Fibroblast of skin of right quadriceps (primary cell): ENCODE results near the gene EEF1AKMT1.
A peak's percentile ranks its signal among the peaks of the same experiment; 100 is the strongest.

Source experiments
- DNase-seq: peaks from one replicate; pipeline ENCODE4 v3.0.0-alpha.2; 2013

EEF1AKMT1 gene, protein sequence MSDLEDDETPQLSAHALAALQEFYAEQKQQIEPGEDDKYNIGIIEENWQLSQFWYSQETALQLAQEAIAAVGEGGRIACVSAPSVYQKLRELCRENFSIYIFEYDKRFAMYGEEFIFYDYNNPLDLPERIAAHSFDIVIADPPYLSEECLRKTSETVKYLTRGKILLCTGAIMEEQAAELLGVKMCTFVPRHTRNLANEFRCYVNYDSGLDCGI

DNA sequence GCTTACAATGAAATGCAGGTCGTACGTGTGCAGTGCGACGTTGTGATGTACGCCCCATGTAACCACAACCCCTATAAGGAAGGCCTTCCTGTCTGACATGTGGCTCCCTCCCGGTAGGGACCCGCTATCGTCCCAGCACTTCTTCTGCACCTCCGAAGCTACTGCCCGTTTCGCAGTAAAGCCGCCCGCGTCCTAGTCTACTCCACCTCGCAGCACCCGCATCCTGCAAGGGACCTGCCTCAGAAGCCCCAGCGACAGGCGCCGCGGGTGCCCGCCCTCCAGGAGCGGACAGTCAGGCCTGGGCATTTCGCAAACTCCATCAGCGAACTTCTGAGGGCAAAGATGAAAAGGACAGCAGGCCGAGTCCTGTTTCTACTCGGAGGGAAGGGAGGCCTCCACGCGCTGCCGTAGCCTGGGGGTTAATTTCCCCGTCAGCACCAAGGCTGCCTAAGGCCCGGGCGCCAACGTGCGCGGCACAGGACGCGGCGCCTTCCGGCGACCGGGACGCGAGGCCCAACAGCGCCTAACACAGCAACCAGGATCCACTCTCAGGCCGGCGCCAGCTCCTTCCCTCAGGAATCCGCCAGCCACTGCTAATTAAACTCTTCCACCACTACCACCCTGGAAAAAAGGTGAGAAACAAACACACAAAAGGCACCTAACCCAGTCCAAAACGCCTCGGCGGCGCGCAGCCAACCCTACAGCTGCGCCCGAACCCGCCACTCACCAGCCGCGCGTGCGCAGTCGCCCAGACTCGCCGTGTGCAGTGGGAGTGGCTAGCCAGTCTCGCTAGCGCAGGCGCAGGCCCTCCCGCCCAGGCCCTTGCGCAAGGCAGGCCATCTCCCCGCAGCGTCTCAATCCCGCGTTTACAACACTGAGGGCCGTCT is at the start of gene EEF1AKMT1:
Gene EEF1AKMT1, minus strand, starts transcription at position 768 of the 887 bp plus-strand sequence. CDS start 16,363 bp downstream, outside the sequence.
- DNase-seq, result peak; percentile 93

DNA sequence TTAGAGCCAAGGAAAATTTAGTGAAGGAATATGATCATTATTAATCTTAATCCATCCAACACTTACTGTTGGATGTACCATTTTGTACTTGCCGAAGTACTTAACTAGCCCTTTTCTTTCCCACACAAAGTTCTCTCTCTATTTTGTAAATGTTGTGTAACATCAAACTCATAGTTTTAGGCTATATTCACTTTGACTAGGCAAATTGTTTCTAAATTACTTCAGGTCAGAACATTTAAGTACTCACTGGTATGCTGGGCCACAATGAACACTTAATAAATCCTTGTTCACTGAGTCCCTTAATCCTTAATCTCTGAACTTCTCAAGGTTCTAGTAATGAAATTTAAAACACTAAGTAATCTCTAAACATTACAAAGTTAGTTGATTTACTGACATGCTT is 49.3 kb upstream of the EEF1AKMT1 start:
- no peak for DNase-seq

DNA sequence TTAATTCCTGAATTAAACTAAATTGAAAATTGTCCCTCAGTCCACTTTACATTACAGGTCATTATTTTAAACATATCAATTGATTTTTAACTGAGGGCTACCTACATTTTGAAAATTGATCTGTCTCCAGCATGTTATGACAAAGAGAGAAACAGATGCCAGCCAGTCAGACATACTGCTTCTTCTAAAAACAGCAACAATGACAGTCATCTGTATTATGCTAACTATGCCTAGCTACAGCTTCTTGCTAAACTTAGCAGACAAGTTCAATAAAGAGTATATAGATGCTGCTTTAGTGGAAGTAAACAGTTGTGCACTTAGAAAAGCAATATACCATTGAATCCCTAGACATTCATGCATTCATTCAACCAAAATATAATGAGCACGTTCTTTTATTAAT is 48.6 kb upstream of the EEF1AKMT1 start:
- no peak for DNase-seq

DNA sequence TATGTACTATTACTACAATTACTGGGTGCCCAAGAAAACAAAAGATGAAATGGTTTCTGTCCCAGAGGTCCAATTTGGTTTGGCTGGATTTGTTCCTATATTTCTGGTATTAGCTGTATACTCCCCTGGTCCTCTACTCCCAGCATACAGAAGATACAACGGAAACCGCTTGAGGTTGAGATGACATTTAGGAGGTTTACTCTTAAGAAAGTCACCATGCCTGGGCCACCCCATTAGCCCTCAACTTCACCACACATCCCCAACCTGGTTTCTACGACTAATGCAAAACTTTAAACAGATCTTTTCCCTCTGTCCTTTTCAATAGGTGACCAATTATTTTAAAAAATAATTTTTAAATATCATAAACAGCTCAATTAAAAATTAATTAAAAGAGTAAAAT is 46.0 kb upstream of the EEF1AKMT1 start:
- no peak for DNase-seq

DNA sequence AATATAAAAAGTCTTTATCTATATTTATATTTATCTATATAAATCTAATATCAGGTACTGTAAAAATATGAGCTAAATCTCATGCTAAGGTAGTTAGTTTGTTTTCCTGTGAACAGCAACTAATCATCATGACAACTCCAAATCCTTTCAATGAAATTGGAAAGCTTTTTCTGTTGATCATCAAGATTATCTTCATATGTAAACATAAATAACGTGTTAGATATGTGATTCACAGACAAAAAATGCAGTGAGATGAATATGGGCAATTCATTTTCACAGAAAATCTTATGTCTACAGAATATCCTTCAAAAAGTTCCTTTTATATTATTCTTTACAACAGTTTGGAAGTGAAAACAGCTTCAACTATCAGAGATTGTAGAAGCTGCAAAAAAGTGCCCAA is 41.7 kb upstream of the EEF1AKMT1 start:
- DNase-seq, result no peak

DNA sequence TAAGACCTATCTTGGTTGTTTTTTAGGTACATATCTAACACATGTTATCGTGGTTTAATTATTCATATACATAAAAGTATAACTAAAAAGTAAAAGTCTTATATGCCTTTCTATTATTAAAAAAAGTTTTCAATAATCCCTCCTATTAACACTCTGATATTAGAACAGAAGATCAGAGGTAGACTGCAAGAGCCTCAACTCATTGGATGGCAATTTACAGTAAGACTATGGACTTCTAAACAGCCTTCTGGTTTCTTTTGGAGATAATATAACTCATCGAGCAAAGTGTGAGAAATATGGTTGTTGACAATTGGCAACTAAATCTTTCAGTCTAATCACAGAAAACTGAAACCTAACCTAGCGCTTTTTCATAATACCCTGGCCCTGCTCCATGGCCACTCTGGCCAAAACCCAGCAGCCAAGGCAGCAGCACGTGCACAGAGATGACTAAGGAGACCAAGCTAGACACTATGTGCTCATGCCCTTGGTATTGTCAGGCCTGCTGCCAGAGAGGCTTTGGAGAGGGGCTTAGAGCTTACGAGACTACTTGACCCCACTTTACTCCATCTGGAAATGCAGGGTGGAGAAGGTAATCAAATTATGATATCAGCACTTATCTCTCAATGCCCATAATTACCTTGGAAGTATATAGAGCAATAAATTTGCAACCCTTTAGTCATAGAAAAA is 40.6 kb upstream of the EEF1AKMT1 start:
- peak; percentile 96 for DNase-seq

DNA sequence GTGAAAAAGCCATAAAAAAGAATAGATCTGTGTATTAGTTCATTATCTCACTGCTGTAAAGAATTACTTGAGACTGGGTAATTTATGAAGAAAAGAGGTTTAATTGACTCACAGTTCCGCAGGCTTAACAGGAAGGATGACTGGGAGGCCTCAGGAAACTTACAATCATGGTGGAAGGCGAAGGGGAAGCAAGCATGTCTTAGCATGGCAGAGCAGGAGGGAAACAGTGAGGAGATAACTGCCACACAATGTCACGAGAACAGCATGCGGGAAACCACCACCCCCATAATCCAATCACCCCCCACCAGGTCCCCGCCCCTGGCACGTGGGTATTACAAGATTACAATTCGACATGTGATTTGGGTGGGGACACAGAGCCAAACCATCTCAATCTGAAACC is 39.1 kb upstream of the EEF1AKMT1 start:
- DNase-seq, result no peak

DNA sequence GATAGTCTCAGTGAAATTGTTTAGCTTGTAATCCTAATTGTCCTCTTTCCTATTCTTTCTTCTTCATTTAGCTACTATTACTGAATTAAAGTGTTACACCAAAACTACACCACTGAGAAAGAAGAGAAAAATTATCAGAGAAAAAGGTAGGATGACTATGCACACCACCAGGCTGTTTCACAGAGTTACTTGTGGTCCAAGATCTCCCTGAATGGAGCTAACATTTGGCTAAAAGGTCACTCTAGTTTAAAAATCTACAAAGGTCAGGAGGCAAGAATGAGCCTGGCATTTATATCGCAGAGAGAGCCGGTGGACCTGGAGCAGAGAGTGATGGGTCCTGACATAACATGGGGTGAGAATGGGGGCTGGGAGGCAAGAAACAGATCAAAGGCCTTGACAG is 37.0 kb upstream of the EEF1AKMT1 start:
- DNase-seq, result no peak

DNA sequence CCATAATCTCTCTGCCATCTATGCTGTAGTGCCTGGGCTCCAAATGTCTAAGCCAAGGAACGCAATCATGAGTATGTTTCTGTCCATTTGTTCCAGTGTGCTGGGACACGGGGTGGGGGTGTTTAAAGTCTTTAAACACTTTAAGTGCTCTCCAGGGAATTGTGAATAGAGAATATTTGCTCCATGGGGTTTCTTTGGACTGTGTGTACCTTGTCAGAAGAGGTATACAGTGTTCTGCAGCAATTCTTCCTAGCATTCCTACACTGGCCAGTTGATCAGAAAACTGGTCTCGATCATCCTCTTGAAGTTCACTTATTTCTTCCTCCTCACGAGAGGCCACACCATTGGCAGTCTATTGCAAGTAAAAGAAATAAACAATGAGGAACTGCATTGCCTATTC is 35.1 kb upstream of the EEF1AKMT1 start:
- DNase-seq, result no peak

DNA sequence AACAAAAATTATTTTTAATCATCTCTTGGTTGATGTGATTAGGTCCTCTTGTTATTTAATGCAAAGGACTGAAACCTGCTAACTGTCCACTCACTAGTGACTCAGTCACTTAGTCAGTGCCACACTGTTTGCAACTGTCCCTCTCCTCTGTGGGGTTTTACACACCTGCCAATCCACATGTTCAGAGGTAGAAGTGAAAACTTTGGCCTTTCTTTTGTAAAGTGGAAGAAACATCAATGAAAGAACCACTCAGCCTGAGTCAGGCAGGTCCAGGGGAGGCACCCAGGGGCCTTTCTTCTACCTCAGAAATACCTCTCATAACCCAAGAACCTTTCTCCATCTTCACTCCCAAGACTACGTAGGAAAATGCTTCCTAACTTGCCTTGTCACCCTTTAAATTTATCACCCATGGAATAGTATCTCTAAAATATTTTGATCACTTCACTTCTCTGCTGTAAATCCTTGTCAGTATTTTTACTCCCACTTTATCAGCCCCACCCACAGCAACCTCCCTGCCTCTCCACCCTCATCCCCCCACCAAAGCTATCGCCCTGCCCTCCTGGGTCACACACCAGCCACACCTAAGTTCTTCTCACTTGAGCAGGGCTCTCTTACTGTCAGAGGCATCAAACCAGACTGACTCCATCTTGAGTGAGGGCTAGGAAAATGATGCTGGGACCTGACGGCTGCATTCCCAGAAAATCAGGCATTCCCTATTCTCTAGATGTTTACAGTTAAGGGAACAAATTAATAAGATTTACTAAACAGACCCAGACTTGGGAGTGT is 29.6 kb upstream of the EEF1AKMT1 start:
- DNase-seq, result no peak

DNA sequence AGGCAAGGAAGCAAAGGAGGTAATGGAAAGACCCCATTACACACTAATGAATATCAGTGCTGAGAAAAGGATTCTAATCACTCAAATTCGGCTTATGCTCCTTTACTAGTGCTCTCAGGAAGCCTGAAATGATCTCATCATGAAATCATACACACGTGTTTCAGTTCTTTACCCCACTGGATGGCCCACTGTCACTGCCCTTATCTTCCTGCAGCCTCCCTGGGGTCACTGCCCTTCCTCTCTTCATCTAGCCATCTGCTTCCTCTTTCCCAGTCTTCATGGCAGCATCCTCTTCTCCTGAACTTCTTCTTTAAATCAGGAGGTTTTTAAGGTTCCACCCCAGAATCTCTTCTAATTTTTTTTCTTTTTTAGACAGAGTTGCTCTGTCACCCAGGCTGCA is 27.9 kb upstream of the EEF1AKMT1 start:
- DNase-seq, result no peak

DNA sequence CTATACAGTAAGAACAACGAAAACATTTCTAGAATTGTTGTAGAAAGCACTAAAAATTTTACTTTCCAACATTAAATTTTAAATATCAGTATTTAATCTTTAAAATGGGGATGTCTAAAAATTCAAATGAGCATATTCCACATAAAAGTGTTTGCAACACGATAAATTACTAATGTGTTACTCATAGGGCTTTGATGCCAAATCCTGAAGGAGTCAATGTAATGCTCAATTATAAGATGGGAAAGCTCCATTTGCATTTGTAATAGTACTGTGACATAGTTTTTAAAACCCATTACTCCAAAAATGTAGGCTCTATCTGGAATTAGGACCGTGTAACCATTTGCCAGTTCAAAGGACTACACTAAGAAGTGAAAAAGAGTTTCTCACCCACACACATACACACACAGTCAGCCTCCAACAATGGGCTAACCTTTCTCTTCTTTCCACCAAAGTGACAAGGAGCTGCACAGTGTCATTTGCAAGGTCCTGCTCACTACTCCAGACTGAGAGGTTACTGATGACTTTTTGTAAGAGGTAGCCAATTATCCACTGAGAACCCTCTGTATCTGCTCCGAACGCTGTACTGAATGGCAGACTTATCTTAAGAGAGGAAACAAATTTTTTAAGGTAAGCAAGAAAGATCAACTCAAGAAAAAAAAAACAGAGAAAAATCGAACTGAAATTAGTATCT is 26.1 kb upstream of the EEF1AKMT1 start:
- DNase-seq, result peak; percentile 17

DNA sequence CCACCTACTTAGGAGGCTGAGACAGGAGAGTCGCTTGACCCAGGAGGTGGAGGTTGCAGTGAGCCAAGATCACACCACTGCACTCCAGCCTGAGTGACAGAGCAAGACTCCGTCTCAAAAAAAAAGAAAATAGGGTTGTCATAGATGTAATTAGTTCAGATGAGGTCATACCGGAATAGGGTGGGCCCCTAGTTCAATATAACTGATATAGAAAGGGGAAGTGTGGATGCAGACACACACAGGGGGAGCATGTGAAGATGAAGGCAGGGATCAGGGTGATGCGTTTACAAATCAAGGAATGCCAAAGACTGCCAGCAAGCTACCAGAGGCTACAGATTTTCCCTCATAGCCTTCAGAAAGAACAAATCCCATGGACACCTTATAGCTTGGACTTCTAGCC is 24.3 kb upstream of the EEF1AKMT1 start:
- DNase-seq, result no peak

DNA sequence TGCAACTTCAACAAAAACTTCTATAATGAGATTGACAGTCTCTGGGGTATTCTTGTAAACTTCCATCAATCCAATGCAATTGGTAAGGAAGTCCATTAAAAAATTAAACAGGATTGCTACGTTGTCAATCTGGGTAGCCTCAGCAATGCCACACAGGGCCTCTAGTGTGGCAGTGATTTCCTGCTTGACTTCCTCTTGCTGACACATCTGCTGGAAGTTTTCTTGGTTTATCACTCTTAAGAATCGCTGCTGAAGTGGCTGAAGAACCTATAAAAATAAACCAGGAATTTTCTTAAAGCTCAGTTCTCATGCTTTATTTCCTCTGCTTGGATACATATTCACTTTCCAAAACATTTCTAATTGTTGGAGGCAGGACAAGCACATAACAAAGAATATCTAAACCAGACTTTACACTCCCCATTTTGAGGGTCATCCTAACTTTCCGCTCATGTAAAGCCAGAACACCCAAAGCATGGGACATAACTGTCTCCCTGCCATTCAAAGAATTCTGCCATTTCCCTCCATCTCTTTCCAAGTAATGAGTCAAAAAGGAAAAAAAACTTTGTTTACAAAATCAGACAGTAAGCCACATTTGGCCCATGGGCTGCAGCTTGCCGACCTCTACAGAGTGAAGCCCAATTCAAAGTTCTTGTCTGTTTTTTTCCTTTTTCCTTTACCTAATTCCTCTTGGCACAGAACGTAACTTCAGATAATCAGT is 23.2 kb upstream of the EEF1AKMT1 start:
- no peak for DNase-seq

DNA sequence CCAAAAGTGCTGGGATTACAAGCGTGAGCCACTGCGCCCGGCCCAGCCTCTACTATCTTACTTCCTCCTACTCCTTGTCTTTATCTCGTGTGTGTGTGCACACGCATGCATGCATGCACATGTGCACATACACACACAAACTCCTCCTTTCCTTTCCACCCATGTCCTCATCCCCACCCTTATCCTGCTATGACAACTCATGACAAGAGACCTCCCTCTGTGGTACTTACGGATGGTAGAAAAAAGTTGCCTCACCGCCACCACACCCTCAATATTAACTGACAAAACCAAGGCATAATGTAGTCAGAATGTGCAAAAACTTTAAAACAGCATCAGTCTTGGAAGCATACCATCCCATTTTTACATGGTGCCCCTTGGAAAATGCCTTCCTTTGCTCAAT is 15.9 kb upstream of the EEF1AKMT1 start:
- DNase-seq, result no peak

DNA sequence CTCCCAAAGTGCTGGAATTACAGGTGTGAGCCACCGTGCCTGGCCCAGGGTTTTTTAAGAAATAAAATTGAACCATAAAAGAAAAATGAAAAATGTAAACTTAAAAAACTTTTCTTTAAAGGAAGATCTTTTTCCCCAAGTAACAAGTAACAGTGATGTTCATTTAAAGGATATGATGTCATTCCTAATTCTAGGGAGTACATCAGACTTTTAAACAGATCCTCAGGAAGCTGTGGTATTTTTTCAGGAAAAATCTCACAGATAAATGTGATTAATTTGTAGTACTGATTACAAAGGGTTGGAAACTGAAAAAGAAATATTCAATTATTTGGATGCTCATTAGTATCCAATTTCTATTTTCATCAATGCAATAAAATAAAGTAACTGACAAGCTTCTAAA is 14.6 kb upstream of the EEF1AKMT1 start:
- DNase-seq, result no peak

DNA sequence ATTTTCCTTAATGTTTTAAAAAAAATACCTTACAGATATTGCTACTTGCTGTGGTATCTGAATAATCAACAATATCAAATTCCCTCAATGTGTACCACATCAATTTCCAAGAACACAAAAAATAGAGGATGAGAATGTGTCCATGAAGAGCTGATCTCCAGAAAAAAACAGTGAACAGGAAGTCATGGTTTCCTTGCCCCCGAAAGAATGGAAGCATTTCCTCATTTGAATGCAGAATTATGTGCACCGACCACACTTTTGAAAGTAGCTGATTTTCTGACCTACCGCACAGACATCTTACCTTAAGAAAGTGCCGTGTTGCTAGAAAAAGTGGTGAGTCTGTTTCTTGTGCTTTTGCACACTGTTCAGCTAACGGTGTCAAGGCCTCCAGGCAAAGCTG is 13.4 kb upstream of the EEF1AKMT1 start:
- no peak for DNase-seq

DNA sequence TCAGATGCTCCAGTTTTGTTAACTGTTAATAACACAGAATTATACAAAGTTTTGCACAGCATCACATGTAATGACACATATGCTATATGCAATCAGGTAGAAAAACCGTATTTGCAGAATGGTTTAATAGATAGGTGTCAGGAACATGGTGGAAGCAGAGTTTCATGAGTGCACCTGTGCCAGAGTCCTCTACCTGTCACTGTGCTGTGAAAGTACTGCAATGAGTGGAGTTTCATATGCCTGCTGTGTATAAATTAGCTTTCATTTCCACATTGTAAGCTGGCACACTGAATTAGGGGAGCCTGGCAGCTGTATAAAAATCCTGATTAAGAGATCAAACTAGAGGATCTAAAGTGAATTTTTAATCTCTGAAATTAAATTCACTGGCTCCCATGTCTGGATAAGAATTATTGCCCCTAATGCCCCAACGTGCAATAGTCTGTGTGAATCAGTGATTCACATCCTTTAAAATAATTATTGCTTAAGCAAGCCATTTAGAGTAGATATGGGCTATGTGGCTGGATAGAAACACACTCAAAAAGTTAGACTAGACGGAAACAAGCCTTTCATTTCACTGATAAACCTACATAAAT is 8.5 kb upstream of the EEF1AKMT1 start:
- no peak for DNase-seq

DNA sequence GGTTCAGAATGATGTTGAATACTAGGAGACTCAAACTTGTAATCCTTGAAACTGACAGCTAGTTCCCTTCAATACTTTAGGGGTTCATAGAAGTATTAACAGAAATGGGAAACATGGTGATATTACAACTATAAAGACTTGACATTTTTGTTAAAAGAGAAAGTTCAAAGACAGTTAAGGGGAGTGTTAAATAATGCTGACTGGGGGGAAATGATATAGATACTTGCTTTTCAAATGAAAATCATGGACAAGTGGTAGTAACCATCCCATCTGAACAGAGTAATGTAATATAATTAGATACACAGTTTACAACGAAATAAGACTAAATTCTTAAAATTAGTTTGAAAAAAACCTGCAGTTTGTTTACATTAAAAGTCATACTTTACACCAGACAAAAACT is 6.6 kb upstream of the EEF1AKMT1 start:
- DNase-seq, result no peak

DNA sequence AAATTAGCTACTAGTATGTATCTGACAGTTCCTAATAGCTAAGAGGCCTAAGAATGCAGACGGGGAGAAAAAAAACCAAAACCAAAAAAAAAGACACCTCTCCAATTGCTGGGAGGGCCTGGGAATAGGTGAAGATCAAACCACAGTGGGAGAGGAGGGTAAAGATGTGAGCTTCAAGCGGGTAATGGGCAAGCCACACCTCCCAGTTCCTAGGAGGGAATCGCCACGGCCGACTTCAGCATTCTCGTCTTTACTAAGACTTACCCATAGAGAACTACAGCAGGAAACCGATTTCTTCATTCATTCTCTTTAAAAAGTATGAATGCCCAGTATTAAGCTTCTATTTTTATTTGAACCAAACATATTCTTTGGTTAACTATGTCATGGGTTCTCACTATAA is 5.6 kb upstream of the EEF1AKMT1 start:
- no peak for DNase-seq

DNA sequence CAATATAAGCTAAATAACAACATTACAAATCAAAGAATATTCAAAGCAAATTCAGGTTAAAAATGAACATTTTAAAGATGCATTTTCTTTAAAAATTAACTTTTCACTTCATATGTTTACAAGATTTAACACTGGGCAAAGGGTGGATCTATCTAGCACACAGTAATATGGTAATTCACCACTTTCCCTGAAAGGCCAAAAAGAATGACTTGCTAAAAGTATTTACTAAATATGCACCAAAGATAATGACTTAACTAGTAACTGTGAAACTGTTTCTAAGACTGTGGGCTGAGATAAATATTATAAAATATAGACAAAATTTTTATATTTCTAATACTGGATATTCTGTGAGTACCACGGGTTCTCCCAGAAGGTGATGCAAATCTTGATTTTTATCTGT is 4.5 kb upstream of the EEF1AKMT1 start:
- no peak for DNase-seq
